HG03575 (cell line): ENCODE results near the gene MRPL36.
"Not testable (repeated sequence)": the region's sequence is repeated elsewhere in the genome, so short reads cannot be mapped to it uniquely, and the experiment has no call there.

Experiments used
- ATAC-seq: cut with Tn5 transposase; IDR thresholded peaks from one replicate; pipeline ENCODE4 v1.9.1; 2021; ENCODE audit not compliant: unreplicated experiment, insufficient number of reproducible peaks, low FRiP score; ENCODE audit errors: extremely low read depth

MRPL36 gene

GRCh38 chr5:1800472-1801221 lies 1.0 kb upstream of the MRPL36 start:
- peak; percentile 26 for ATAC-seq

GRCh38 chr5:1799110-1799601 lies 481 bp downstream of the MRPL36 start:
- ATAC-seq = no peak

- ATAC-seq = not testable (repeated sequence)
Observed at GRCh38 chr5:1798589-1798988, 1.0 kb downstream of the MRPL36 start.

GRCh38 chr5:1797855-1798254 lies 1.8 kb downstream of the MRPL36 start:
- no peak for ATAC-seq

GRCh38 chr5:1797103-1797800 lies 2.4 kb downstream of the MRPL36 start:
- ATAC-seq = no peak

GRCh38 chr5:1796371-1797102 lies 3.1 kb downstream of the MRPL36 start:
- no peak for ATAC-seq

- ATAC-seq = no peak
Observed at GRCh38 chr5:1795931-1796330, 3.7 kb downstream of the MRPL36 start.

GRCh38 chr5:1795506-1795905 lies 4.1 kb downstream of the MRPL36 start:
- no peak for ATAC-seq

- no peak for ATAC-seq
Observed at GRCh38 chr5:1794901-1795290, 4.7 kb downstream of the MRPL36 start.

DNA sequence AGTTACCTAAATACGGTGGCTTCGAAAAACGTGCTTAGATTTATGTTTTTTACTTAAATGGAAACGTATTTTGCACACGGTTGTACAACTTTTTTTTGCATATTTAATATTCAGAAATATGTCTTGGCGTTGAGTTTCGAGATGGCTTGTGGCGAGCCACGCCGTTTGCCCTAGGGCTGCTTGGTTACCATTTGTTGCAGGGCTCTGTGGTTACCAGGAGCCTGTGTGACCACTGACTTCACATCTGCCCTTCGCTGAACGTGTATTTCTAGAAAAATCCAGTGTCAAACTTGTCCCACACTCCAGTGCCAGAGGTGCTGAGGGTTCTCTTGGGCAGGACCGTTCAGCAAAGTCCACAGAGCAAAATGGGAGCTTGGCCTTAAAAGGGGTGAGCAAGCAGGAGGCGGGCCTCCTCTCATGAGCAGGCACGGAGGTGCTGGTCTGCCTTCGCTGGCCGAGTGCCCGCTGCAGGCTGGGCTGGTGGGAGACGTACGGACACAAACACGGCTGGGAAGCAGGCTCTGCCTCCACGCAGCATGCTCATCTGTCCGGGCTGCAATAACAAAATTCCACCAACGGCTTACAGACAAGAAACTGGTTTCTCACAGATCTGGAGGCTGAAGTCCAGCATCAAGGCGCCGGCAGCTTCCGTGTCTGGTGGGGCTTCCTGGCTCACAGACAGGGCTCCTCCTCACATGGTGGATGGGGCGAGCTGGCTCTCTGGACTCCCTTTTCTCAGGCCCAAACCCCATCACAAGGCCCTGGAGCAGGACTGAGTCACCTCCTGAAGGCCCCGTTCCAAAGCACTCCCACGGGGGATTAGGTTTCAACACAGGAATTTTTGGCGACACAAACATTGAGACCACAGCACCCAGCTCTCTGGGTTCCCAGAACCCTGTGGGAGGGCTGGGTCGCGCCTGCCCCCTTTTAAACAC lies 5.4 kb downstream of the MRPL36 start:
- no peak for ATAC-seq

- no peak for ATAC-seq
Observed at GRCh38 chr5:1793301-1793740, 6.3 kb downstream of the MRPL36 start.

- peak; percentile 96 for ATAC-seq
Observed at GRCh38 chr5:1792842-1793266, 6.8 kb downstream of the MRPL36 start.

DNA sequence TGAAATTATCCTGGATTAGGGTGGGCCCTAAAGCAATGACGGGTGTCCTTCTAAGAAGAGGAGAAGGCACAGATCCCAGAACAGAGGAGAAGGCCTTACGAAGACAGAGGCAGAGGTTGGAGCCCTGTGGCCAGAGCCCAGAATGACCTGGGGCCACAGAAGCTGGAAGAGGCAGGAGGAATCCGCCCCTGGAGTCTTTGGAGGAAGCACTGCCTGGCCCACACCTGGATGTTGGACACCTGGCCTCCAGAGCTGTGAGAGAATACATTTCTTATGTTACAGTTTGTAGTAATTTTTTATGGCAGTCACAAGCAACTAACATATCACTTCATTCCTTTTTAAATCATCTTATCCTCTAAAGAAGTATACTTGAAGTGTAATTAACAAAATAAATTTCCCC lies 8.5 kb downstream of the MRPL36 start:
- no peak for ATAC-seq

- no peak for ATAC-seq
Observed at GRCh38 chr5:1789834-1790471, 9.7 kb downstream of the MRPL36 start.

GRCh38 chr5:1789438-1789833 lies 10.2 kb downstream of the MRPL36 start:
- ATAC-seq = not testable (repeated sequence)

DNA sequence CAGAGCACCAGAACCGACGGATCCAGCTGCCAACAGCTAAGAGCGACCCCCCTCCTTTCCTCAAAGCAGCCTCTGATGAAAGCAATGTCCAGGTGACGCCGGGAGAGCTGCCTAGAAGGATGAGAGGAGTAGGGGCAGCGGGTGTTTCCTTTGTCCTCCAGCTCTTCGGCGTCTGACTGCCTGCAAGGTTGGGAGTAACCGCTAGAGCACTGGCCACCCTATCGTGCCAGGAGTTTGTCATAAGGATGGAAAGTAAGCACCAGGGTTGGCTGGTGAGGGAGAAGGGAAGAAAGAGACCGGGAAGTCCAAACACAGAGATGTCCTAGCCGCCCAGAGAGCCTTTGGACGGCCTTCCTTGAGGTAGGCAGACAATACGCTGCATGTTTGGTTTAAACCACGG lies 10.8 kb downstream of the MRPL36 start:
- ATAC-seq = no peak

DNA sequence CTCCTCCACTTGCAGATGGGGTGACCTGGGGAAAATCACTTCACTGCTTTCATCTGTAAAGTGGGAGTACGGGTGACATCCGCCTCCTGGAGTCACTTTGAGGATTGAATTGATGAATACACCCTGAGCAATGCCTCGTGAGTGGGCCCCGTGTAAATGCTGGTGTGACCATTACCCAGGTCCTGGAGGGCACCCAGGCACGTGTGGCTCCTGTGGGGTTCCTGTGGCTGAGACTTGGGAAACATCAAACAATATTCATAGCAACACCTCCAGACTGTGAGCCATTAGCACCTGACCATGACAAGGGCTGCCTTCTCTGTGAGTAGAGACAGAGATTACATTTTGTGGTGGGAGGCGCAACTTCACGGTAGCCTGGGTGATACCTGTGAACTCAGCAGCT lies 11.4 kb downstream of the MRPL36 start:
- ATAC-seq = no peak

DNA sequence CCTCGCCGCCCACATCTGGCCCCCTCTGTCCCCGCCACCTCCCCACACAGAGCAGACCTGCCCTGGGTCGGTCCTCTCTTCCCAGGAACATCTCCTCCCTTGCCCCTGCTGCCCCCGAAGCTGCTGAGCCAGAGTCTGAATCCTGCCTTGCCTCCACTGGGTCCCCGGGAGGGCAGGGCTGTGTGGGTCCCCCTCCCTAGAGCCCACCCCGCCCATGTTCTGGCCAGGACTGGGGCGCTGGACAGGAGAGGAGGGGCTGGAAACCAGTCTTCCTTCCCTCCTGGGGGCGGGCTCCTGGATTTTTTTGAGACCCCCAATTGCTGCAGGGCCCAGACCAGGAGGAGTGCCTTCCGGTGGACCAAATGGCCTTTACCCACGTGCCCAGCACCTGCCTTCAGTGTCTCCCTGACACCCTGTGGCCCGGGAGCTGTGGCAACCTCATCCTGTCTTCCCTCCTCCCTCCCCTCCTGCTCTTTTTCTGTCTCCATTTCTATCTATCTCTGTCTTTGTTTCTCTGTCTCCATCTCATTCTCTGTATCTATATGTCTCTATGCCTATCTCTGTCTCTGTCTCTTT lies 12.1 kb downstream of the MRPL36 start:
- no peak for ATAC-seq
